WTC11 (cell line): ENCODE results near the gene OVAAL. TPM values are rescaled to one million over a fixed set of nuclear protein-coding genes. Genes with fewer than 3 reads are reported as not detected.

Experiments
- ATAC-seq: fragments of 200-7000 bp; cut with Tn5 transposase; 2 replicates; pipeline ENCODE4 v1.10.0; 2021; ENCODE audit warnings: mild to moderate bottlenecking, moderate library complexity
- CTCF ChIA-PET: fragments of 300-600 bp; sonication (Branson Sonifier 250); formaldehyde crosslinking; loops from one replicate; lab custom pipeline; 2021; ENCODE audit warnings: antibody characterized with exemption; lab: Charles Lee
- POLR2A ChIA-PET: fragments of 350-600 bp; sonication (Branson Sonifier 250); formaldehyde crosslinking; loops from one replicate; lab custom pipeline; 2021; ENCODE audit warnings: antibody characterized with exemption; lab: Charles Lee
- DNase-seq: peaks from one replicate; pipeline ENCODE4 v3.0.0; 2021; ENCODE audit warnings: low spot score
- H3K27ac Mint-ChIP-seq: 2 replicates; pipeline ENCODE4 v1.8.0; 2021; ENCODE audit warnings: mixed read lengths
- H3K27me3 Mint-ChIP-seq: 2 replicates; pipeline ENCODE4 v1.8.0; 2021; ENCODE audit warnings: low read depth, mild to moderate bottlenecking, moderate library complexity, mixed read lengths
- H3K36me3 Mint-ChIP-seq: 2 replicates; pipeline ENCODE4 v1.8.0; 2021; ENCODE audit warnings: mixed read lengths
- H3K4me1 Mint-ChIP-seq: 2 replicates; pipeline ENCODE4 v1.8.0; 2022; ENCODE audit warnings: mixed read lengths
- H3K4me3 Mint-ChIP-seq: 2 replicates; pipeline ENCODE4 v1.8.0; 2021; ENCODE audit warnings: mild to moderate bottlenecking, moderate library complexity, mixed read lengths
- H3K9me3 Mint-ChIP-seq: 2 replicates; pipeline ENCODE4 v1.8.0; 2021; ENCODE audit warnings: mixed read lengths
- CREB1 ChIP-seq: sonication (generic); formaldehyde crosslinking; IDR thresholded peaks from 2 replicates; pipeline ENCODE4 v1.8.0; 2023; ENCODE audit warnings: mild to moderate bottlenecking, missing genetic modification reagents
- ESRRA ChIP-seq: sonication (generic); formaldehyde crosslinking; IDR thresholded peaks from 2 replicates; pipeline ENCODE4 v1.8.1; 2022; ENCODE audit warnings: mild to moderate bottlenecking, missing genetic modification reagents, borderline replicate concordance
- FOXP1 ChIP-seq: sonication (generic); formaldehyde crosslinking; IDR thresholded peaks from 2 replicates; pipeline ENCODE4 v1.8.0; 2022; ENCODE audit warnings: missing genetic modification reagents, mild to moderate bottlenecking, moderate library complexity, borderline replicate concordance
- GRHL2 ChIP-seq: fragments of 250-450 bp; sonication (Bioruptor Pico); IDR thresholded peaks from 2 replicates; pipeline ENCODE4 v1.8.0; 2022; ENCODE audit warnings: mild to moderate bottlenecking, moderate library complexity; ENCODE audit not compliant: insufficient replicate concordance, severe bottlenecking
- IRF2 ChIP-seq: sonication (generic); formaldehyde crosslinking; IDR thresholded peaks from 2 replicates; pipeline ENCODE4 v1.8.0; 2022; ENCODE audit warnings: low read depth, missing genetic modification reagents, borderline replicate concordance
- JUN ChIP-seq: sonication (generic); formaldehyde crosslinking; IDR thresholded peaks from 2 replicates; pipeline ENCODE4 v1.8.0; 2023; ENCODE audit warnings: mild to moderate bottlenecking, missing genetic modification reagents
- KAT7 ChIP-seq: sonication (generic); formaldehyde crosslinking; IDR thresholded peaks from 2 replicates; pipeline ENCODE4 v1.8.1; 2023; ENCODE audit warnings: missing genetic modification reagents, mild to moderate bottlenecking, borderline replicate concordance
- MYBL2 ChIP-seq: sonication (generic); formaldehyde crosslinking; IDR thresholded peaks from 2 replicates; pipeline ENCODE4 v1.8.1; 2023; ENCODE audit warnings: mild to moderate bottlenecking, moderate library complexity, missing genetic modification reagents
- NFE2L1 ChIP-seq: sonication (generic); formaldehyde crosslinking; IDR thresholded peaks from 2 replicates; pipeline ENCODE4 v1.8.1; 2023; ENCODE audit warnings: missing genetic modification reagents
- NR1H2 ChIP-seq: sonication (generic); formaldehyde crosslinking; IDR thresholded peaks from 2 replicates; pipeline ENCODE4 v1.9.0; 2021; ENCODE audit warnings: mild to moderate bottlenecking, moderate library complexity, missing genetic modification reagents
- PRRX2 ChIP-seq: fragments of 250-450 bp; sonication (Bioruptor Pico); IDR thresholded peaks from 2 replicates; pipeline ENCODE4 v1.8.0; 2021; ENCODE audit warnings: mild to moderate bottlenecking
- SMAD4 ChIP-seq: sonication (generic); formaldehyde crosslinking; IDR thresholded peaks from 2 replicates; pipeline ENCODE4 v1.8.0; 2022; ENCODE audit warnings: mild to moderate bottlenecking, missing genetic modification reagents
- SOX15 ChIP-seq: fragments of 250-450 bp; sonication (Bioruptor Pico); IDR thresholded peaks from 2 replicates; pipeline ENCODE4 v1.9.0; 2021; ENCODE audit warnings: mild to moderate bottlenecking
- TEAD1 ChIP-seq: sonication (generic); formaldehyde crosslinking; IDR thresholded peaks from 2 replicates; pipeline ENCODE4 v1.8.0; 2022; ENCODE audit warnings: mild to moderate bottlenecking, missing genetic modification reagents
- ZNF416 ChIP-seq: fragments of 250-450 bp; sonication (Bioruptor Pico); IDR thresholded peaks from 2 replicates; pipeline ENCODE4 v1.9.0; 2021; ENCODE audit warnings: mild to moderate bottlenecking, inconsistent platforms
- total RNA-seq: library from RNA; stranded (reverse); gene quantifications from 3 replicates; pipeline ENCODE4 v1.2.3, GENCODE V29; 2021
- TF ChIP-seq, protein P1 (sequence below): sonication (generic); formaldehyde crosslinking; IDR thresholded peaks from 2 replicates; pipeline ENCODE4 v1.8.1; 2022; ENCODE audit warnings: mild to moderate bottlenecking, moderate library complexity, missing genetic modification reagents
- TF ChIP-seq, protein P2 (sequence below): sonication (generic); formaldehyde crosslinking; IDR thresholded peaks from 2 replicates; pipeline ENCODE4 v1.8.0; 2022; ENCODE audit warnings: missing genetic modification reagents
- TF ChIP-seq, protein P3 (sequence below): sonication (generic); formaldehyde crosslinking; IDR thresholded peaks from 2 replicates; pipeline ENCODE4 v1.8.0; 2023; ENCODE audit warnings: missing genetic modification reagents
- TF ChIP-seq, protein P4 (sequence below): sonication (generic); formaldehyde crosslinking; IDR thresholded peaks from 2 replicates; pipeline ENCODE4 v1.8.0; 2022; ENCODE audit warnings: mild to moderate bottlenecking, missing genetic modification reagents
- TF ChIP-seq, protein P5 (sequence below): fragments of 250-450 bp; sonication (Bioruptor Pico); IDR thresholded peaks from 2 replicates; pipeline ENCODE4 v1.9.0; 2021; ENCODE audit warnings: mild to moderate bottlenecking

OVAAL gene
- total RNA-seq, 1 experiment from 2014 or later = not detected

DNA sequence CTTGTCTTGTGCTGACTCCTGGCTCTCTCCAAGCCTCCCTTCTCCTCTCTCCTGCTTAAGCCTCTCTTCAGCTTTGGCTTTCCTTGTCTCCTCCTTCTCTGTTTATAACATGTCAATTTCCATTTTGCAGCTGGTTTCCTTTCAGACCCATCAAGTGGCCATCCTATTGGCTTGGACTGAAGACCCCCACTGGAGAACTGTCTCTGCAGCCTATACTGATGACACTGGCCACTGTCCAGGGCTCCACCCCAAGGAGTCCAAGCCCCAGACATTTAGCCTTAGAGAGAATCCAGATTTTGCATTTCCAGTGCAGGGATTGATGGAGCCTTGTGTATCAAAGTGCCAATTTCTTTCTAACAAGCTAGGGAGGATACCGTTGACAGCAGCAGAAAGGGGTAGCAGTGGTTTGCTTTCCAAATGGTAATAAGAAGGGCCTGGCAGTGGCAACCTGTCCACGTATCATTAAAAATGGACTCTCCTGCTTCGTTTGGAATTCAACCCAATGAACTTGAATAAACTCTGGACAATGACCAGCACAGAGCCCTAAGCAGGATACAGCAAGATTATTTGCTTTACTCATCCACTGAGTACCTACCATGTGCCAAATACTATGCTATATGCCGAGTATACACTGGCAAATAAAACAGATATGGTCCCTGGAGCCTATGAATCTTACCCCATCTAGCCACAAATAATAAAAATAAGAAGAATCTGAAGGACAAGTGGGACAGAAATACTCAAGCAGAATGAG, 6.5 kb downstream of the OVAAL start:
- Mint-ChIP-seq H3K4me1 (no peaks in the 10 kb centered on the region; the same call in 1 of the 2 replicates), H3K9me3 (peaks cover 4% of the 10 kb centered on the region; the same call in 1 of the 2 replicates), H3K4me3 (no peak overlapping the region), H3K27me3 (no peaks in the 10 kb centered on the region), H3K36me3 (no peaks in the 10 kb centered on the region), H3K27ac (no peak overlapping the region)
- ChIA-PET CTCF (interaction anchor here (0.6 kb wide), 1 partner anchor 44 kb away, joined by 3 read pairs; no protein-coding TSS in a partner anchor), POLR2A (no interaction called here)
- ATAC-seq (no peak), DNase-seq (no peak)
- TF ChIP-seq, protein P1, sequence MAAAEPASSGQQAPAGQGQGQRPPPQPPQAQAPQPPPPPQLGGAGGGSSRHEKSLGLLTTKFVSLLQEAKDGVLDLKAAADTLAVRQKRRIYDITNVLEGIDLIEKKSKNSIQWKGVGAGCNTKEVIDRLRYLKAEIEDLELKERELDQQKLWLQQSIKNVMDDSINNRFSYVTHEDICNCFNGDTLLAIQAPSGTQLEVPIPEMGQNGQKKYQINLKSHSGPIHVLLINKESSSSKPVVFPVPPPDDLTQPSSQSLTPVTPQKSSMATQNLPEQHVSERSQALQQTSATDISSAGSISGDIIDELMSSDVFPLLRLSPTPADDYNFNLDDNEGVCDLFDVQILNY (CRISPR knock-in tag) = no peak
- no peak for TF ChIP-seq NFE2L1 (CRISPR knock-in tag)
- no peak for TF ChIP-seq KAT7 (CRISPR knock-in tag)
- no peak for TF ChIP-seq ESRRA
- TF ChIP-seq, protein P2, sequence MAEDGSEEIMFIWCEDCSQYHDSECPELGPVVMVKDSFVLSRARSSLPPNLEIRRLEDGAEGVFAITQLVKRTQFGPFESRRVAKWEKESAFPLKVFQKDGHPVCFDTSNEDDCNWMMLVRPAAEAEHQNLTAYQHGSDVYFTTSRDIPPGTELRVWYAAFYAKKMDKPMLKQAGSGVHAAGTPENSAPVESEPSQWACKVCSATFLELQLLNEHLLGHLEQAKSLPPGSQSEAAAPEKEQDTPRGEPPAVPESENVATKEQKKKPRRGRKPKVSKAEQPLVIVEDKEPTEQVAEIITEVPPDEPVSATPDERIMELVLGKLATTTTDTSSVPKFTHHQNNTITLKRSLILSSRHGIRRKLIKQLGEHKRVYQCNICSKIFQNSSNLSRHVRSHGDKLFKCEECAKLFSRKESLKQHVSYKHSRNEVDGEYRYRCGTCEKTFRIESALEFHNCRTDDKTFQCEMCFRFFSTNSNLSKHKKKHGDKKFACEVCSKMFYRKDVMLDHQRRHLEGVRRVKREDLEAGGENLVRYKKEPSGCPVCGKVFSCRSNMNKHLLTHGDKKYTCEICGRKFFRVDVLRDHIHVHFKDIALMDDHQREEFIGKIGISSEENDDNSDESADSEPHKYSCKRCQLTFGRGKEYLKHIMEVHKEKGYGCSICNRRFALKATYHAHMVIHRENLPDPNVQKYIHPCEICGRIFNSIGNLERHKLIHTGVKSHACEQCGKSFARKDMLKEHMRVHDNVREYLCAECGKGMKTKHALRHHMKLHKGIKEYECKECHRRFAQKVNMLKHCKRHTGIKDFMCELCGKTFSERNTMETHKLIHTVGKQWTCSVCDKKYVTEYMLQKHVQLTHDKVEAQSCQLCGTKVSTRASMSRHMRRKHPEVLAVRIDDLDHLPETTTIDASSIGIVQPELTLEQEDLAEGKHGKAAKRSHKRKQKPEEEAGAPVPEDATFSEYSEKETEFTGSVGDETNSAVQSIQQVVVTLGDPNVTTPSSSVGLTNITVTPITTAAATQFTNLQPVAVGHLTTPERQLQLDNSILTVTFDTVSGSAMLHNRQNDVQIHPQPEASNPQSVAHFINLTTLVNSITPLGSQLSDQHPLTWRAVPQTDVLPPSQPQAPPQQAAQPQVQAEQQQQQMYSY (CRISPR knock-in tag) = no peak
- TF ChIP-seq MYBL2 (CRISPR knock-in tag) = no peak
- TF ChIP-seq NR1H2 (CRISPR knock-in tag) = no peak
- TF ChIP-seq JUN (CRISPR knock-in tag) = no peak
- TF ChIP-seq PRRX2 = no peak
- no peak for TF ChIP-seq FOXP1 (CRISPR knock-in tag)
- TF ChIP-seq SOX15 (CRISPR knock-in tag) = no peak
- TF ChIP-seq, protein P3, sequence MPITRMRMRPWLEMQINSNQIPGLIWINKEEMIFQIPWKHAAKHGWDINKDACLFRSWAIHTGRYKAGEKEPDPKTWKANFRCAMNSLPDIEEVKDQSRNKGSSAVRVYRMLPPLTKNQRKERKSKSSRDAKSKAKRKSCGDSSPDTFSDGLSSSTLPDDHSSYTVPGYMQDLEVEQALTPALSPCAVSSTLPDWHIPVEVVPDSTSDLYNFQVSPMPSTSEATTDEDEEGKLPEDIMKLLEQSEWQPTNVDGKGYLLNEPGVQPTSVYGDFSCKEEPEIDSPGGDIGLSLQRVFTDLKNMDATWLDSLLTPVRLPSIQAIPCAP (CRISPR knock-in tag) = no peak
- TF ChIP-seq, protein P4, sequence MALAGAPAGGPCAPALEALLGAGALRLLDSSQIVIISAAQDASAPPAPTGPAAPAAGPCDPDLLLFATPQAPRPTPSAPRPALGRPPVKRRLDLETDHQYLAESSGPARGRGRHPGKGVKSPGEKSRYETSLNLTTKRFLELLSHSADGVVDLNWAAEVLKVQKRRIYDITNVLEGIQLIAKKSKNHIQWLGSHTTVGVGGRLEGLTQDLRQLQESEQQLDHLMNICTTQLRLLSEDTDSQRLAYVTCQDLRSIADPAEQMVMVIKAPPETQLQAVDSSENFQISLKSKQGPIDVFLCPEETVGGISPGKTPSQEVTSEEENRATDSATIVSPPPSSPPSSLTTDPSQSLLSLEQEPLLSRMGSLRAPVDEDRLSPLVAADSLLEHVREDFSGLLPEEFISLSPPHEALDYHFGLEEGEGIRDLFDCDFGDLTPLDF (CRISPR knock-in tag) = no peak
- TF ChIP-seq CREB1 (CRISPR knock-in tag) = no peak
- no peak for TF ChIP-seq TEAD1 (CRISPR knock-in tag)

DNA sequence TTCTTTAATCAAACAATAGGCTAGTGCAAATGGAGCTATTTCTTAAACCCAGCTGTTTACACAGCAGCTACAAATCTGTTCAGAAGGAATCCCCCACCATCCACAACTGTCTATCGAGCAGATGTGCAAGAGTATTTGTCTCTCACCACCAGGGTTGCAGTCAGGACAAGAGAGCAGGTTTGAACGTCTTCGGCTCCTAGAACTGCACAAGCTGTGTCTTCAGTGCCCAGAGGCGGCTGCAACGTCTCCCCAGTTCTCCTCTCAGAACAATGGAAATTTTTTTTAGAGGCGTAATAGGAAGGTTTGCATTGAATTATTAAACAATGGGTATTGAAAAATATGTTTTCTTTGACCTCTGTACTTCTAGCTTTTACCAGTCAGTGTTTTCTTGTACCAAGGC, 7.3 kb downstream of the OVAAL start:
- H3K9me3 Mint-ChIP-seq = 0 out of 2 replicates have a peak, but pooled peaks cover 4% of the 10 kb centered on the region
- POLR2A ChIA-PET = no interaction called here
- no peaks in the 10 kb centered on the region; the same call in 1 of the 2 replicates for H3K4me1 Mint-ChIP-seq
- ATAC-seq (no peak; the same call in 1 of the 2 replicates), DNase-seq (no peak)
- H3K27me3 Mint-ChIP-seq = no peaks in the 10 kb centered on the region
- no peak overlapping the region for H3K4me3 Mint-ChIP-seq
- no peaks in the 10 kb centered on the region for H3K36me3 Mint-ChIP-seq
- CTCF ChIA-PET = no interaction called here
- no peak for TF ChIP-seq ESRRA
- no peak for TF ChIP-seq TEAD1 (CRISPR knock-in tag)
- TF ChIP-seq, protein P5, sequence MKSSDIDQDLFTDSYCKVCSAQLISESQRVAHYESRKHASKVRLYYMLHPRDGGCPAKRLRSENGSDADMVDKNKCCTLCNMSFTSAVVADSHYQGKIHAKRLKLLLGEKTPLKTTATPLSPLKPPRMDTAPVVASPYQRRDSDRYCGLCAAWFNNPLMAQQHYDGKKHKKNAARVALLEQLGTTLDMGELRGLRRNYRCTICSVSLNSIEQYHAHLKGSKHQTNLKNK (CRISPR knock-in tag) = no peak
- no peak for TF ChIP-seq ZNF416
- TF ChIP-seq, protein P1 (CRISPR knock-in tag) = no peak
- no peak for TF ChIP-seq GRHL2 (CRISPR knock-in tag)
- no peak for TF ChIP-seq SMAD4
- no peak for TF ChIP-seq MYBL2 (CRISPR knock-in tag)
- no peak for TF ChIP-seq IRF2
- H3K27ac Mint-ChIP-seq = no peak overlapping the region
